H1 (cell line): ENCODE results near the gene SLC6A7. TPM values are rescaled to one million over a fixed set of nuclear protein-coding genes. Genes with fewer than 3 reads are reported as not detected.

ENCODE experiments used
- CTCF ChIA-PET: fragments of 300-600 bp; sonication (Branson Sonifier 250); formaldehyde crosslinking; loops from one replicate; lab custom pipeline; 2021; ENCODE audit not compliant: partially characterized antibody; lab: Charles Lee
- POLR2A ChIA-PET: fragments of 300-600 bp; sonication (Branson Sonifier 250); formaldehyde crosslinking; loops from one replicate; lab custom pipeline; 2021; ENCODE audit warnings: inconsistent platforms; ENCODE audit not compliant: partially characterized antibody; lab: Charles Lee
- DNase-seq, 2 experiments: peaks; one replicate each; pipeline versions ENCODE4 v3.0.0 to v3.0.0-alpha.2; 2010 to 2022; ENCODE audit warnings: low spot score in 2 of 2, low read depth in 1 of 2, mixed read lengths in 1 of 2
- FAIRE-seq: peaks from 2 replicates; lab custom pipeline; 2011; peaks lifted over from hg19 to GRCh38; lab: Jason Lieb, UNC
- H2AFZ ChIP-seq: 2 replicates; pipeline ENCODE4 v1.8.1; 2012; ENCODE audit warnings: low read length, inconsistent platforms
- H2AK5ac ChIP-seq: 2 replicates; pipeline ENCODE4 v1.6.1; 2013; ENCODE audit warnings: low read depth, low read length
- H2BK120ac ChIP-seq: replicated peaks from 2 replicates; pipeline ENCODE3; 2013; ENCODE audit warnings: low read depth, low read length, inconsistent platforms
- H2BK12ac ChIP-seq: 2 replicates; pipeline ENCODE4 v1.6.1; 2013; ENCODE audit warnings: low read depth, low read length
- H2BK15ac ChIP-seq: 2 replicates; pipeline ENCODE4 v1.6.1; 2013; ENCODE audit warnings: low read length
- H2BK20ac ChIP-seq: 2 replicates; pipeline ENCODE4 v1.6.1; 2013; ENCODE audit warnings: low read length
- H2BK5ac ChIP-seq: 2 replicates; pipeline ENCODE4 v1.6.1; 2013; ENCODE audit warnings: low read depth, low read length
- H3K14ac ChIP-seq: 2 replicates; pipeline ENCODE4 v1.6.1; 2013; ENCODE audit warnings: inconsistent platforms; ENCODE audit not compliant: insufficient read length
- H3K18ac ChIP-seq: 2 replicates; pipeline ENCODE4 v1.6.1; 2013; ENCODE audit warnings: low read length; ENCODE audit errors: extremely low read depth
- H3K23ac ChIP-seq: 2 replicates; pipeline ENCODE4 v1.6.1; 2013; ENCODE audit warnings: inconsistent platforms; ENCODE audit not compliant: insufficient read length
- H3K23me2 ChIP-seq: 2 replicates; pipeline ENCODE4 v1.6.1; 2013; ENCODE audit warnings: low read depth, low read length
- H3K27ac ChIP-seq: 2 replicates; pipeline ENCODE4 v1.6.1; 2011; ENCODE audit warnings: low read depth, low read length, inconsistent platforms
- H3K27me3 ChIP-seq, 4 experiments: replicated peaks in 1 of 4; 1 replicate in 1 of 4; 2 replicates in 3 of 4; pipeline versions ENCODE4 v1.6.1 to v1.8.1; 2011 to 2013; ENCODE audit warnings: low read length in 3 of 4, mild to moderate bottlenecking in 3 of 4, inconsistent platforms in 2 of 4, mixed read lengths in 2 of 4, moderate library complexity in 1 of 4; ENCODE audit not compliant: control insufficient read depth in 3 of 4, insufficient read depth in 3 of 4; ENCODE audit errors: extremely low read depth in 1 of 4
- H3K36me3 ChIP-seq, 4 experiments: 2 replicates each; pipeline versions ENCODE4 v1.6.1 to v1.8.1; 2011 to 2013; ENCODE audit warnings: mild to moderate bottlenecking in 4 of 4, low read length in 3 of 4, moderate library complexity in 2 of 4, control low read depth in 1 of 4, inconsistent platforms in 1 of 4; ENCODE audit not compliant: insufficient read depth in 4 of 4, control insufficient read depth in 2 of 4
- H3K4ac ChIP-seq: replicated peaks from 2 replicates; pipeline ENCODE3; 2013; ENCODE audit warnings: low read length, low read depth, mixed read lengths, inconsistent platforms; ENCODE audit not compliant: insufficient read length
- H3K4me1 ChIP-seq, 4 experiments: replicated peaks in 1 of 4; 1 replicate in 1 of 4; 2 replicates in 3 of 4; pipeline versions ENCODE4 v1.6.1 to v1.8.1; 2011 to 2013; ENCODE audit warnings: low read length in 3 of 4, inconsistent platforms in 2 of 4, mixed read lengths in 1 of 4; ENCODE audit not compliant: insufficient read depth in 4 of 4, control insufficient read depth in 3 of 4
- H3K4me2 ChIP-seq, 2 experiments: 2 replicates each; pipeline versions ENCODE4 v1.6.1 to v1.8.1; 2011 to 2013; ENCODE audit warnings: low read depth in 2 of 2, low read length in 2 of 2, control low read depth in 1 of 2, inconsistent platforms in 1 of 2, mild to moderate bottlenecking in 1 of 2; ENCODE audit not compliant: insufficient read depth in 1 of 2
- H3K4me3 ChIP-seq, 4 experiments: fragments of 200-600, 300-600 bp in 1 of 4; sonication (generic), shearing (Covaris generic), sonication (Bioruptor Twin) in 1 of 4; 2 replicates each; pipeline versions ENCODE4 v1.5.1 to v1.8.1; 2011 to 2016; ENCODE audit warnings: low read length in 4 of 4, low read depth in 3 of 4, control low read depth in 2 of 4, inconsistent platforms in 2 of 4, mild to moderate bottlenecking in 2 of 4, mixed read lengths in 1 of 4, moderate library complexity in 1 of 4; ENCODE audit not compliant: insufficient read depth in 2 of 4; ENCODE audit errors: extremely low read depth in 1 of 4
- H3K56ac ChIP-seq: replicated peaks from 2 replicates; pipeline ENCODE3; 2013; ENCODE audit warnings: low read depth, mild to moderate bottlenecking, mixed read lengths, low read length, inconsistent platforms; ENCODE audit not compliant: insufficient read length
- H3K79me1 ChIP-seq: 2 replicates; pipeline ENCODE4 v1.6.1; 2013; ENCODE audit warnings: low read depth, low read length, control low read depth
- H3K79me2 ChIP-seq, 2 experiments: 2 replicates each; pipeline versions ENCODE4 v1.6.1 to v1.8.1; 2012 to 2013; ENCODE audit warnings: low read length in 2 of 2, mild to moderate bottlenecking in 2 of 2, inconsistent platforms in 1 of 2; ENCODE audit not compliant: insufficient read depth in 2 of 2, control insufficient read depth in 1 of 2
- H3K9ac ChIP-seq, 4 experiments: replicated peaks in 1 of 4; 1 replicate in 1 of 4; 2 replicates in 3 of 4; pipeline versions ENCODE4 v1.6.1 to v1.8.1; 2011 to 2013; ENCODE audit warnings: low read depth in 3 of 4, low read length in 3 of 4, control low read depth in 2 of 4, mild to moderate bottlenecking in 2 of 4, moderate library complexity in 2 of 4, inconsistent platforms in 1 of 4; ENCODE audit errors: extremely low read depth in 1 of 4
- H3K9me3 ChIP-seq, 2 experiments: 2 replicates each; pipeline versions ENCODE4 v1.6.1 to v1.8.1; 2012 to 2013; ENCODE audit warnings: mild to moderate bottlenecking in 2 of 2, moderate library complexity in 2 of 2, control low read depth in 1 of 2, inconsistent platforms in 1 of 2, low read depth in 1 of 2, low read length in 1 of 2, mixed read lengths in 1 of 2; ENCODE audit not compliant: insufficient read depth in 2 of 2
- H4K20me1 ChIP-seq, 2 experiments: replicated peaks in 1 of 2; 2 replicates each; pipeline versions ENCODE3 to v1.8.1; 2011 to 2013; ENCODE audit warnings: inconsistent platforms in 2 of 2, low read length in 2 of 2, mild to moderate bottlenecking in 1 of 2; ENCODE audit not compliant: insufficient read depth in 2 of 2, control insufficient read depth in 1 of 2
- H4K5ac ChIP-seq: 2 replicates; pipeline ENCODE4 v1.6.1; 2013; ENCODE audit warnings: low read length, low read depth, mixed read lengths, inconsistent platforms; ENCODE audit not compliant: insufficient read length
- H4K8ac ChIP-seq: 2 replicates; pipeline ENCODE4 v1.8.0; 2013; ENCODE audit warnings: mild to moderate bottlenecking, moderate library complexity, low read length, inconsistent platforms; ENCODE audit not compliant: insufficient read depth; ENCODE audit errors: extremely low read depth
- H4K91ac ChIP-seq: replicated peaks from 2 replicates; pipeline ENCODE3; 2013; ENCODE audit warnings: low read length, mixed read lengths, inconsistent platforms; ENCODE audit not compliant: insufficient read length
- GTF2F1 ChIP-seq: IDR thresholded peaks from 2 replicates; pipeline ENCODE4 v1.6.1; 2012; ENCODE audit warnings: low read depth, low read length, improper control_type of control experiment, borderline replicate concordance
- NRF1 ChIP-seq: IDR thresholded peaks from 2 replicates; pipeline ENCODE4 v1.6.1; 2011; ENCODE audit warnings: mild to moderate bottlenecking, low read depth, low read length, improper control_type of control experiment
- POU5F1 ChIP-seq: IDR thresholded peaks from 2 replicates; pipeline ENCODE4 v1.6.1; 2011; ENCODE audit warnings: low read depth, mild to moderate bottlenecking, low read length, moderate library complexity
- SIRT6 ChIP-seq: IDR thresholded peaks from one replicate; pipeline ENCODE4 v1.7.1; 2012; ENCODE audit warnings: low read length, inconsistent platforms
- SIX5 ChIP-seq: IDR thresholded peaks from 2 replicates; pipeline ENCODE4 v1.6.1; 2011; ENCODE audit warnings: mild to moderate bottlenecking, low read depth, low read length
- SP2 ChIP-seq: IDR thresholded peaks from 2 replicates; pipeline ENCODE4 v1.6.1; 2012; ENCODE audit warnings: mild to moderate bottlenecking, low read length, inconsistent platforms
- SP4 ChIP-seq: IDR thresholded peaks from 2 replicates; pipeline ENCODE4 v1.6.1; 2012; ENCODE audit warnings: low read length, inconsistent platforms
- WGBS, 2 experiments: shearing (Covaris generic) in 1 of 2; methylation state at CpG; one replicate each; pipeline versions ENCODE4 v1.1.6 to v1.1.7; 2013 to 2015; ENCODE audit warnings: low lambda C conversion rate in 2 of 2, mixed read lengths in 2 of 2, inconsistent platforms in 1 of 2, low coverage in 1 of 2, missing lambda C conversion rate in 1 of 2; ENCODE audit not compliant: insufficient replicate concordance in 2 of 2, insufficient coverage in 1 of 2, insufficient read length in 1 of 2; ENCODE audit errors: extremely low coverage in 1 of 2, missing lambda C conversion rate in 1 of 2; 5-methylcytosine and 5-hydroxymethylcytosine counted together
- polyA plus RNA-seq, 7 experiments: library from polyadenylated mRNA; depleted of rRNA in 3 of 7; stranded (reverse) in 5 of 7; unstranded in 2 of 7; fragments of >200 nt in 5 of 7; fragments of 200-250 nt in 2 of 7; gene quantifications; 1 replicate in 5 of 7; 2 replicates in 1 of 7; 4 replicates in 1 of 7; pipeline versions ENCODE4 v1.2.1 to v1.2.3, GENCODE V29; 2011 to 2013; ENCODE audit warnings: missing spikeins in 2 of 7, mixed read lengths in 2 of 7
- total RNA-seq: library from RNA; stranded (reverse); fragmentation: NEBNext Ultra II Directional; extraction: Animal tissue kit (Norgen Biotek cat#: 25700); gene quantifications from 2 replicates; pipeline ENCODE4 v1.2.1, GENCODE V29; 2021

The SLC6A7 gene
- total and polyA plus RNA-seq, 2 of the 8 experiments (the other 6 are each of a cell fraction or from before 2014, with no cell fraction given) = 0.07 to 0.12 TPM

DNA sequence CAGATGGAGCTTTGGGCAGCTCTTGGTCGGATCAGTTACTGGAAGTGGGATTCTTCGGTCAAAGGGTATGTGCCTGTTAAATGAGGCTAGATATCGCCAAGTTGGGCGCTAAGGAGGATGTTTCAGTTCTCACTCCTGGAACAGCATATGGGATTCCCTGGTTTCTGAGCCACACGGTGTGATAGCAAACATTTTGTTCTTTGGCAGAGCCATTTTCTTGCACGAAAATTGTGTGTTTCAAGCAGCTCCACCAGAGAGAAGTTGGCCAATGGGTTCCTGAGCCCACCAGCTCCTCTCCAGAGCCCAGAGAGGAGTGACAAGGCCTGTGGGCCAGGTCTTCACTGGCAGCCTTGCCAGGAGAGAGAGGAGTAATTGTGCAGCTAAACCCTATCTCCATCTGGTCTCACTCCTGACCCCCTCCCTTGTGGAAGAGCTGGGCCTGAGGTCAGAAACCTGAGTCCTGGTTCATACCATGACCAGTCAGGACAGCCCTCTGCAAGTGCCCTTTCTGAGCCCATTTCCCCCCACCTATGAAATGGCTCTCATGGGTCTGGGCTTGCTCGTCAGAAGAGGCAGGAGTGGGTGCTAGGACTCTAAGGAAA is 10.7 kb upstream of the SLC6A7 start:
- no peak overlapping the region for H3K14ac ChIP-seq
- H4K8ac ChIP-seq = no peak overlapping the region
- ChIA-PET POLR2A (interaction anchor here (1.1 kb wide), 1 partner anchor 31 kb away, joined by 3 read pairs; no protein-coding TSS in a partner anchor), CTCF (interaction anchor here (0.7 to 17.8 kb wide), 9 partner anchors 10 to 96 kb away, joined by 3 to 406 read pairs (median 6); partner anchors contain the start of genes CDX1 and SLC6A7)
- no peaks in the 10 kb centered on the region; a peak in 1 of 7 replicates for H3K4me1 ChIP-seq
- H3K23me2 ChIP-seq = no peaks in the 10 kb centered on the region
- no peak overlapping the region for H2BK15ac ChIP-seq
- no peak overlapping the region for H3K4me3 ChIP-seq
- DNase-seq (no peak), FAIRE-seq (no peak)
- no peak overlapping the region for H3K18ac ChIP-seq
- H3K4ac ChIP-seq = no peak overlapping the region
- H2BK12ac ChIP-seq = no peak overlapping the region
- H3K79me1 ChIP-seq = no peaks in the 10 kb centered on the region; the same call in 1 of the 2 replicates
- no peak overlapping the region for H3K23ac ChIP-seq
- H2BK5ac ChIP-seq = no peak overlapping the region
- TF ChIP-seq SP4 (no peak), SP2 (no peak), SIRT6 (no peak), GTF2F1 (no peak), POU5F1 (no peak), NRF1 (no peak), SIX5 (no peak)
- no peak overlapping the region for H3K9ac ChIP-seq
- no peak overlapping the region for H3K27ac ChIP-seq
- H4K5ac ChIP-seq = no peak overlapping the region
- H4K20me1 ChIP-seq = no peaks in the 10 kb centered on the region
- 86% methylated on average over 7 of the region's 7 CpGs; no CpG with 5 or more reads in 1 of the 2 experiments for WGBS, 2 experiments
- H3K27me3 ChIP-seq = peaks cover 0 to 7% (median 4%) of the 10 kb centered on the region in 4 experiments; a peak in 3 of 7 replicates
- no peak overlapping the region for H2BK20ac ChIP-seq
- H3K56ac ChIP-seq = no peak overlapping the region
- H2AFZ ChIP-seq = no peak overlapping the region
- H3K9me3 ChIP-seq = no peaks in the 10 kb centered on the region
- no peak overlapping the region for H4K91ac ChIP-seq
- H2AK5ac ChIP-seq = no peak overlapping the region
- H3K79me2 ChIP-seq = no peaks in the 10 kb centered on the region
- H2BK120ac ChIP-seq = no peak overlapping the region
- no peak overlapping the region for H3K4me2 ChIP-seq
- no peaks in the 10 kb centered on the region for H3K36me3 ChIP-seq
